Osteoblast (primary cell): ENCODE results near the gene ADAMTSL1. TPM values are rescaled to one million over a fixed set of nuclear protein-coding genes. Genes with fewer than 3 reads are reported as not detected.

Experiments
- DNase-seq: peaks from one replicate; pipeline ENCODE4 v3.0.0; 2011; ENCODE audit warnings: low spot score, mixed read lengths; ENCODE audit not compliant: insufficient read length; ENCODE audit errors: missing footprints
- H2AFZ ChIP-seq: 2 replicates; pipeline ENCODE4 v1.6.0; 2011; ENCODE audit warnings: mild to moderate bottlenecking, low read length
- H3K27ac ChIP-seq: 2 replicates; pipeline ENCODE4 v1.5.1; 2011; ENCODE audit warnings: mild to moderate bottlenecking, low read depth, low read length, moderate library complexity
- H3K27me3 ChIP-seq: 2 replicates; pipeline ENCODE4 v1.6.0; 2012; ENCODE audit warnings: mild to moderate bottlenecking, control low read depth, inconsistent platforms, low read length, moderate library complexity; ENCODE audit not compliant: insufficient read depth
- H3K36me3 ChIP-seq: 2 replicates; pipeline ENCODE4 v1.5.1; 2011; ENCODE audit warnings: mild to moderate bottlenecking, low read length, control low read depth, moderate library complexity; ENCODE audit not compliant: insufficient read depth
- H3K4me1 ChIP-seq: 2 replicates; pipeline ENCODE4 v1.5.1; 2011; ENCODE audit warnings: mild to moderate bottlenecking, low read length, control low read depth, moderate library complexity; ENCODE audit not compliant: insufficient read depth
- H3K4me2 ChIP-seq: 2 replicates; pipeline ENCODE4 v1.6.0; 2011; ENCODE audit warnings: mild to moderate bottlenecking, low read length; ENCODE audit not compliant: insufficient read depth
- H3K4me3 ChIP-seq: fragments of 200-600 bp; sonication (generic); 3 replicates; pipeline ENCODE4 v1.5.1; 2012; ENCODE audit warnings: mild to moderate bottlenecking, low read length, inconsistent platforms; ENCODE audit not compliant: insufficient read depth
- H3K79me2 ChIP-seq: 2 replicates; pipeline ENCODE4 v1.6.0; 2012; ENCODE audit warnings: mild to moderate bottlenecking, low read length, control low read depth, inconsistent platforms; ENCODE audit not compliant: insufficient read depth
- H3K9me3 ChIP-seq: 2 replicates; pipeline ENCODE4 v1.5.1; 2011; ENCODE audit warnings: low read depth, low read length, control low read depth
- H4K20me1 ChIP-seq: 2 replicates; pipeline ENCODE4 v1.6.0; 2012; ENCODE audit warnings: mild to moderate bottlenecking, low read length, control low read depth; ENCODE audit not compliant: insufficient read depth
- CTCF ChIP-seq: IDR thresholded peaks from 2 replicates; pipeline ENCODE4 v1.5.1; 2011; ENCODE audit warnings: mild to moderate bottlenecking, low read depth, low read length, moderate library complexity; ENCODE audit errors: extremely low read depth
- total RNA-seq: library from RNA; depleted of rRNA; stranded (reverse); fragments of >200 nt; gene quantifications from 2 replicates; pipeline ENCODE4 v1.2.3, GENCODE V29; 2012

Gene ADAMTSL1
- total RNA-seq, 1 donor: 54.3 TPM

GRCh38 chr9:18743421-18743820 lies 269.5 kb downstream of the ADAMTSL1 start:
- H3K9me3 ChIP-seq: no peaks in the 10 kb centered on the region
- H3K4me1 ChIP-seq: peaks cover 2% of the 10 kb centered on the region
- no peak for DNase-seq
- no peaks in the 10 kb centered on the region for H3K79me2 ChIP-seq
- no peak overlapping the region for H3K4me3 ChIP-seq
- H2AFZ ChIP-seq: no peak overlapping the region
- no peak for TF ChIP-seq CTCF
- H3K27ac ChIP-seq: no peak overlapping the region
- no peaks in the 10 kb centered on the region for H3K27me3 ChIP-seq
- no peaks in the 10 kb centered on the region for H4K20me1 ChIP-seq
- peaks cover 47% of the 10 kb centered on the region for H3K36me3 ChIP-seq
- H3K4me2 ChIP-seq: no peak overlapping the region

- no peak for DNase-seq
- Histone ChIP-seq H3K4me1 (peaks cover 2% of the 10 kb centered on the region), H3K27ac (no peak overlapping the region), H3K27me3 (no peaks in the 10 kb centered on the region), H2AFZ (no peak overlapping the region), H3K79me2 (no peaks in the 10 kb centered on the region), H4K20me1 (no peaks in the 10 kb centered on the region), H3K4me3 (no peak overlapping the region), H3K9me3 (no peaks in the 10 kb centered on the region), H3K4me2 (no peak overlapping the region), H3K36me3 (peaks cover 53% of the 10 kb centered on the region)
- TF ChIP-seq CTCF: no peak
Observed at GRCh38 chr9:18743971-18744370, 270.0 kb downstream of the ADAMTSL1 start.

- no peaks in the 10 kb centered on the region for H3K79me2 ChIP-seq
- peaks cover 65% of the 10 kb centered on the region for H3K36me3 ChIP-seq
- H4K20me1 ChIP-seq: no peaks in the 10 kb centered on the region
- no peak for DNase-seq
- peaks cover 2% of the 10 kb centered on the region for H3K4me1 ChIP-seq
- no peak overlapping the region for H2AFZ ChIP-seq
- no peak for TF ChIP-seq CTCF
- no peaks in the 10 kb centered on the region for H3K27me3 ChIP-seq
- H3K4me2 ChIP-seq: no peak overlapping the region
- H3K27ac ChIP-seq: no peak overlapping the region
- H3K9me3 ChIP-seq: no peaks in the 10 kb centered on the region
- H3K4me3 ChIP-seq: no peak overlapping the region
Observed at GRCh38 chr9:18745710-18746109, 271.8 kb downstream of the ADAMTSL1 start.

- no peak for TF ChIP-seq CTCF
- no peak overlapping the region for H3K4me3 ChIP-seq
- peaks cover 2% of the 10 kb centered on the region for H3K4me1 ChIP-seq
- H2AFZ ChIP-seq: no peak overlapping the region
- no peak for DNase-seq
- H3K79me2 ChIP-seq: no peaks in the 10 kb centered on the region
- no peak overlapping the region for H3K4me2 ChIP-seq
- H3K27me3 ChIP-seq: no peaks in the 10 kb centered on the region
- no peaks in the 10 kb centered on the region for H4K20me1 ChIP-seq
- no peaks in the 10 kb centered on the region for H3K9me3 ChIP-seq
- H3K27ac ChIP-seq: no peak overlapping the region
- H3K36me3 ChIP-seq: peaks cover 64% of the 10 kb centered on the region
Observed at GRCh38 chr9:18746631-18747030, 272.7 kb downstream of the ADAMTSL1 start.
